Testis (tissue), 3 donors: ENCODE results near the gene RHCE. TPM values are rescaled to one million over a fixed set of nuclear protein-coding genes. Genes with fewer than 3 reads are reported as not detected.
"Not testable (repeated sequence)": the region's sequence is repeated elsewhere in the genome, so short reads cannot be mapped to it uniquely, and the experiment has no call there.

Experiments used
- DNase-seq: peaks from one replicate; pipeline ENCODE4 v3.0.0-alpha.2; 2019
- H3K27ac ChIP-seq, 2 donors: fragments of 200-600 bp; sonication (generic); one replicate each; pipeline ENCODE4 v1.5.1; 2019
- H3K27me3 ChIP-seq: fragments of 200-600 bp; sonication (generic); one replicate; pipeline ENCODE4 v1.5.1; 2019
- H3K36me3 ChIP-seq: fragments of 200-600 bp; sonication (generic); one replicate; pipeline ENCODE4 v1.5.1; 2017; ENCODE audit warnings: low read depth; ENCODE audit errors: missing control alignments
- H3K4me1 ChIP-seq: fragments of 200-600 bp; sonication (generic); one replicate; pipeline ENCODE4 v1.5.1; 2019
- H3K4me3 ChIP-seq, 2 donors: fragments of 200-600 bp; sonication (generic); one replicate each; pipeline ENCODE4 v1.5.1; 2017 to 2019
- H3K9me3 ChIP-seq: fragments of 200-600 bp; sonication (generic); one replicate; pipeline ENCODE4 v1.5.1; 2017
- CTCF ChIP-seq, 3 experiments: fragments of 450-650 bp in 2 of 3; fragments of 200-600 bp in 1 of 3; sonication (generic) in 1 of 3; IDR thresholded peaks; one replicate each; pipeline ENCODE4 v1.5.1; 2016 to 2019; ENCODE audit warnings: antibody characterized with exemption in 3 of 3, mild to moderate bottlenecking in 2 of 3, moderate library complexity in 1 of 3
- POLR2A ChIP-seq: fragments of 450-650 bp; IDR thresholded peaks from one replicate; pipeline ENCODE4 v1.6.1; 2017; ENCODE audit warnings: antibody characterized with exemption, mild to moderate bottlenecking, moderate library complexity
- WGBS, 2 donors: methylation state at CpG; one replicate each; pipeline ENCODE4 v1.1.5; 2018; 5-methylcytosine and 5-hydroxymethylcytosine counted together
- intact Hi-C: fragments of 100-400 bp; cut with DNase I; formaldehyde crosslinking; loops from one replicate; pipeline ENCODE4 v1.15.1; 2023; ENCODE audit warnings: low total_unique reads
- polyA plus RNA-seq: library from polyadenylated mRNA; stranded (reverse); fragments of 350-450 nt; fragmentation: Illumina TruSeq; extraction: RNeasy Lipid Tissue Mini Kit (QIAGEN cat#74804); gene quantifications from one replicate; pipeline ENCODE4 v1.2.3, GENCODE V29; 2014; ENCODE audit warnings: low read depth, low replicate concordance; ENCODE audit not compliant: insufficient read depth
- total RNA-seq, 2 donors: library from RNA; depleted of rRNA; stranded (reverse); fragments of >200 nt; gene quantifications; one replicate each; pipeline ENCODE4 v1.2.3, GENCODE V29; 2016

The RHCE gene
- total and polyA plus RNA-seq, 3 donors from 2014 or later: 1.2 to 4.2 (median 3.9) TPM

- Histone ChIP-seq H3K9me3 (no peaks in the 10 kb centered on the region), H3K4me1 (no peaks in the 10 kb centered on the region), H3K27ac (no peak overlapping the region), H3K27me3 (no peaks in the 10 kb centered on the region), H3K4me3 (no peak overlapping the region), H3K36me3 (no peaks in the 10 kb centered on the region)
- TF ChIP-seq POLR2A (no peak), CTCF (IDR thresholded peaks at IDR 0.05) (no peak)
- DNase-seq: no peak
- intact Hi-C loops: no loop called here
- 81 to 85% methylated on average over 14 to 16 of the region's 16 CpGs for WGBS, 2 donors
These were observed 4.8 kb upstream of the RHCE start for GRCh38 chr1:25425098-25426085.

GRCh38 chr1:25423206-25423605, 2.6 kb upstream of the RHCE start:
- H3K4me3 ChIP-seq, intact Hi-C loops, H3K27ac ChIP-seq, H3K4me1 ChIP-seq, H3K9me3 ChIP-seq, H3K36me3 ChIP-seq, H3K27me3 ChIP-seq, DNase-seq: not testable (repeated sequence)
- 92 to 93% methylated on average over 6 of the region's 6 CpGs for WGBS, 2 donors

- H3K9me3 ChIP-seq, H3K4me1 ChIP-seq, H3K27ac ChIP-seq, DNase-seq, intact Hi-C loops, H3K36me3 ChIP-seq, H3K4me3 ChIP-seq, H3K27me3 ChIP-seq: not testable (repeated sequence)
- 79 to 94% methylated on average over 1 of the region's 1 CpG for WGBS, 2 donors
These were observed 1.3 kb downstream of the RHCE start for GRCh38 chr1:25419339-25419738.

GRCh38 chr1:25417280-25417679, 3.3 kb downstream of the RHCE start:
- H3K9me3 ChIP-seq, H3K4me3 ChIP-seq, H3K27ac ChIP-seq, DNase-seq, H3K36me3 ChIP-seq, H3K4me1 ChIP-seq, H3K27me3 ChIP-seq, intact Hi-C loops: not testable (repeated sequence)
- WGBS, 2 donors: 83 to 87% methylated on average over 4 of the region's 4 CpGs

- DNase-seq, H3K27ac ChIP-seq, intact Hi-C loops, H3K27me3 ChIP-seq, H3K36me3 ChIP-seq, H3K4me1 ChIP-seq, H3K4me3 ChIP-seq, H3K9me3 ChIP-seq: not testable (repeated sequence)
- 94% methylated on average over 1 of the region's 1 CpG; no CpG with 5 or more reads in 1 of the 2 donors for WGBS, 2 donors
These were observed 6.0 kb downstream of the RHCE start for GRCh38 chr1:25414578-25414977.

- WGBS, 2 donors: 60 to 88% methylated on average over 1 to 4 of the region's 6 CpGs
- H3K4me3 ChIP-seq, H3K27ac ChIP-seq, H3K4me1 ChIP-seq, H3K36me3 ChIP-seq, DNase-seq, H3K27me3 ChIP-seq, intact Hi-C loops, H3K9me3 ChIP-seq: not testable (repeated sequence)
These were observed 6.5 kb downstream of the RHCE start for GRCh38 chr1:25414157-25414556.

GRCh38 chr1:25412872-25413623, 7.6 kb downstream of the RHCE start:
- H3K4me1 ChIP-seq, H3K9me3 ChIP-seq, H3K4me3 ChIP-seq, H3K27ac ChIP-seq, DNase-seq, intact Hi-C loops, H3K36me3 ChIP-seq, H3K27me3 ChIP-seq: not testable (repeated sequence)
- WGBS, 2 donors: 88 to 95% methylated on average over 13 to 14 of the region's 14 CpGs

GRCh38 chr1:25409641-25410427, 10.8 kb downstream of the RHCE start:
- DNase-seq, H3K4me3 ChIP-seq, intact Hi-C loops, H3K9me3 ChIP-seq, H3K27ac ChIP-seq, H3K4me1 ChIP-seq, H3K27me3 ChIP-seq, H3K36me3 ChIP-seq: not testable (repeated sequence)
- 89 to 93% methylated on average over 9 to 10 of the region's 10 CpGs for WGBS, 2 donors

- intact Hi-C loops, H3K4me1 ChIP-seq, H3K9me3 ChIP-seq, H3K36me3 ChIP-seq, DNase-seq, H3K27me3 ChIP-seq, H3K27ac ChIP-seq, H3K4me3 ChIP-seq: not testable (repeated sequence)
- WGBS, 2 donors: 89 to 91% methylated on average over 8 of the region's 12 CpGs
These were observed 14.8 kb downstream of the RHCE start for GRCh38 chr1:25405731-25406305.
